ENCODE data around the gene NEK10.
"Not testable (repeated sequence)": the region's sequence is repeated elsewhere in the genome, so short reads cannot be mapped to it uniquely, and the experiment has no call there.

Gene NEK10, protein sequence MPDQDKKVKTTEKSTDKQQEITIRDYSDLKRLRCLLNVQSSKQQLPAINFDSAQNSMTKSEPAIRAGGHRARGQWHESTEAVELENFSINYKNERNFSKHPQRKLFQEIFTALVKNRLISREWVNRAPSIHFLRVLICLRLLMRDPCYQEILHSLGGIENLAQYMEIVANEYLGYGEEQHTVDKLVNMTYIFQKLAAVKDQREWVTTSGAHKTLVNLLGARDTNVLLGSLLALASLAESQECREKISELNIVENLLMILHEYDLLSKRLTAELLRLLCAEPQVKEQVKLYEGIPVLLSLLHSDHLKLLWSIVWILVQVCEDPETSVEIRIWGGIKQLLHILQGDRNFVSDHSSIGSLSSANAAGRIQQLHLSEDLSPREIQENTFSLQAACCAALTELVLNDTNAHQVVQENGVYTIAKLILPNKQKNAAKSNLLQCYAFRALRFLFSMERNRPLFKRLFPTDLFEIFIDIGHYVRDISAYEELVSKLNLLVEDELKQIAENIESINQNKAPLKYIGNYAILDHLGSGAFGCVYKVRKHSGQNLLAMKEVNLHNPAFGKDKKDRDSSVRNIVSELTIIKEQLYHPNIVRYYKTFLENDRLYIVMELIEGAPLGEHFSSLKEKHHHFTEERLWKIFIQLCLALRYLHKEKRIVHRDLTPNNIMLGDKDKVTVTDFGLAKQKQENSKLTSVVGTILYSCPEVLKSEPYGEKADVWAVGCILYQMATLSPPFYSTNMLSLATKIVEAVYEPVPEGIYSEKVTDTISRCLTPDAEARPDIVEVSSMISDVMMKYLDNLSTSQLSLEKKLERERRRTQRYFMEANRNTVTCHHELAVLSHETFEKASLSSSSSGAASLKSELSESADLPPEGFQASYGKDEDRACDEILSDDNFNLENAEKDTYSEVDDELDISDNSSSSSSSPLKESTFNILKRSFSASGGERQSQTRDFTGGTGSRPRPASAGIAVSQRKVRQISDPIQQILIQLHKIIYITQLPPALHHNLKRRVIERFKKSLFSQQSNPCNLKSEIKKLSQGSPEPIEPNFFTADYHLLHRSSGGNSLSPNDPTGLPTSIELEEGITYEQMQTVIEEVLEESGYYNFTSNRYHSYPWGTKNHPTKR

DNA sequence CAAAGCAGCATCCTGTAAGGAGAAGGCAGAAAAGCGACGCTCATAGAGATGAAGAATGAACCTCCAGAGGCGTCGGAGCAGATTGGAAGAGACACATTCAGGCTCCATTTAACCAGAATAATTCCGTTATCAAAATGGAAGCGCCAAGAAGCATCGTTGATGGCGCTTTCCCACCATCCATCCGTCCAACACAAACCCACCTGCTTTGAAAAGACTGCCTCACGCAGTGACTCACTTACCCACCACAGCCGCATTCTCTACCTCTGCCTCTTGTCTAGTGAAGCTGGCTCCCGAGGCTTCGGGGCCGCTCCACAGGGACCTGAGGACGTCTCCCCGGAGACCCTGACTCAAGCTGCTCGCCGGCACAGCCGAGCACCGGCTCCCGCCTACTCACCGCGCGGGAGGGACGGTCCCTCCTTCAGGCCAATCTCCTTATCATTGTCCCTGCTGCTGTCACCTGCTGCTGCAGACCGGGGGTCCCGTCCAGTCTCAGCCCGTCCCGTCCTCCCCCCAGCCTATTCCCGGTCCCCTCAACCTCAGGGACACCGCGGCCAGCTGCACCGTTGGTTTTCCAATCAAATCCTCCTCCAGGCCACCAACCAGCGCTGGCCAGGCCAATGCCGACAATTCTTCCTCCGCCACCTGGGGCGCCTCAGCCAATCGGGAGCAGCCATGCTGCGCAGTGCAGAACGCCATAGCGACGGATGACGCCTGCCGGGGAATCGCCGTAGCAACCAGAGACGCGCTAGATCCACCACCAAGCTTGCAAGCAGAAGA lies at the start of gene NEK10:
Gene NEK10 (minus strand): TSS at position 553 of the 777 bp plus-strand sequence. CDS start 16,501 bp downstream, outside the sequence.
- DNase-seq = peak; percentile 92

DNA sequence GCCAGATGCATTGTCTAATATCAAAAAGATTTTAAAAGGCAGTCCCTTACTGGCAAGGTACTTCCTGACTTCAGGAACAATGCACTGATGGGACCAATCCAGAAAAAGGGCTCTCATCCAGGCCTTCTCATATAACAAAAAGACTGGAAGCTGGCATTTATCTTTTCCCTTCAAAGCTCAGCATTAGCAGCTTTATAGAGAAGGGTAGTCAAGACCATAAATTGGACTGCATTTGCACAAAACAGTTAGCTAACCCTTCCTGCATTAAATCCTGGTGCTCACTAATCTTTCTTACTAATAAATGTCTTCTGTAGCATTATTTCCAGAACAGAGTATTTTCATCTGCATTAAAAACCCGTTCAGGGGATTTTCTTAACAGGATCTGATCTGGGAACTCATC lies 46.0 kb upstream of the NEK10 start:
- DNase-seq = no peak

- DNase-seq = no peak
Observed at GRCh38 chr3:27392950-27393679, 23.9 kb upstream of the NEK10 start.

- not testable (repeated sequence) for DNase-seq
Observed at GRCh38 chr3:27392414-27392813, 23.2 kb upstream of the NEK10 start.

GRCh38 chr3:27391796-27392195 lies 22.6 kb upstream of the NEK10 start:
- no peak for DNase-seq

DNA sequence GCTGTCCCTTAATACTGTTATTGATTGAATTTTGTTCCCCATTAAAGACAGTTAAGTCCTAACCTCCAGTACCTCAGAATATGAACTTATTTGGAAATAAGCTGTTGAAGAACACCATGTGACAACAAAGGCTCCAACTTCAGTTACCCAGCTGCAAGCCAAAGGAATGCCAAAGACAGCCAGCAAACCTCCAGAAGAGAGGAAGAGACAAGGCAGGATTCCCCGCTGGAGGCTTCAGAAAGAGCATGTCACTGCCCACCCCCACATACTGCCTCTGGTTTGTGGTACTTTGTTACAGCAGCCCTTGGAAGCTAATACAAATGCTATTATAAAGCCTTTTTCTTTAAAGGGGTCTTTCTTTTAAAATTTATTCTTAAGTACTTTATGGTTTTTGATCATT lies 18.4 kb upstream of the NEK10 start:
- DNase-seq = no peak

DNA sequence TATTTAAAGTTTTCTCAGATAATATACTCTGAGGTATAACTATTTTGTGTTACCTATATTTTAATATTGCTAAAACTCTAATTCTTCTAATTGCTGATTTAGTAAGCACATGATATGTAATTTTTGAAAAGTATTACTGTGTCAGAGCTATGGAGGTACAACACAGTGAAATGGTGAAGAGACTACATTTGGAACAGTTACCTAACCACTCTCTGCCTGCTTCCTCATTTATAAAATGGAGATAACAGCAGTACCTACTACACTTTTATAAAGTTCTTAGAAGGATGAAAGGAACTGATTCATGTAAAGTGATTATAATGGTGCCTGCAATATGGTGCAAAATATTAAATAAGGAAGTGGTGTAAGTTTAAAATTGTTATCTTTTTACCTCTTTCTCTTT lies 16.3 kb upstream of the NEK10 start:
- no peak for DNase-seq

DNA sequence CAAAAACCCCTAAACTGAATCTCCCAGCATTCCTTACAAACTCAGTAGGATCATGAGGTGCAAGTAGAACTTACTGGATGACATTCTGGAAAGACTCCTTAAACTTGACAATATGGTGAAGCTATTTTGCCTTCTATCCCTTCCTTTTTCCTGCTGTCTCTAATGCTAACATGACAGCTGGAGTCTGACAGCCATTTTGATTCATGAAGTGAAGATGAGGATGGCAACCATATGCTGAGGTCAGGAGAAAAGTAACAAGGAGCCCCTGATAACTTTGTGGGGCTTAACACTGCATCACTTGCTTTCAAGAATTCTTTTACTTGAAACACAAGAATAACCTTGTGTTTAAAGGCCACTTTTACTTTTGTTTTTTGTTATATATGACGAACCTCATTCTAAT lies 15.0 kb upstream of the NEK10 start:
- DNase-seq = no peak

- DNase-seq = no peak
Observed at GRCh38 chr3:27380433-27381357, 11.5 kb upstream of the NEK10 start.

DNA sequence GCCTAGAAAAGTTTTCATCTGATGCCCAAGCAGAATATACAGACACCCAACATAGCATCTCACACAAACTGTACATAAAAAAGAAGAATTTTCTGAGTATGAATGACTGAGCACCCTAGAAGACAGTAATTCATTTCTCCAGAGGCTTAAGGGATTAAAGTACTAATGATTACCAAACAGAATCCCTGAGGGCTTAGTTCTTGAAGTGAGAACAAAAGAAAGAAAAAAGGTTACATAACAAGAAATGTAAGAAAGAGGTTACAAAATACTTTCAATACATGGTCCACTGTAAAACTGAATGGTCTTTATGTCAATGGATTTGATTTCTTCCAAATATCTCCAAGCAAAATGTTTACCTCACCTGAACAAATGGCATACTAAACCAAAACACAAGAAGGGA lies 9.1 kb upstream of the NEK10 start:
- DNase-seq = no peak

GRCh38 chr3:27376109-27376772 lies 7.1 kb upstream of the NEK10 start:
- DNase-seq = no peak

- no peak for DNase-seq
Observed at GRCh38 chr3:27366062-27366591, 3.1 kb downstream of the NEK10 start.

DNA sequence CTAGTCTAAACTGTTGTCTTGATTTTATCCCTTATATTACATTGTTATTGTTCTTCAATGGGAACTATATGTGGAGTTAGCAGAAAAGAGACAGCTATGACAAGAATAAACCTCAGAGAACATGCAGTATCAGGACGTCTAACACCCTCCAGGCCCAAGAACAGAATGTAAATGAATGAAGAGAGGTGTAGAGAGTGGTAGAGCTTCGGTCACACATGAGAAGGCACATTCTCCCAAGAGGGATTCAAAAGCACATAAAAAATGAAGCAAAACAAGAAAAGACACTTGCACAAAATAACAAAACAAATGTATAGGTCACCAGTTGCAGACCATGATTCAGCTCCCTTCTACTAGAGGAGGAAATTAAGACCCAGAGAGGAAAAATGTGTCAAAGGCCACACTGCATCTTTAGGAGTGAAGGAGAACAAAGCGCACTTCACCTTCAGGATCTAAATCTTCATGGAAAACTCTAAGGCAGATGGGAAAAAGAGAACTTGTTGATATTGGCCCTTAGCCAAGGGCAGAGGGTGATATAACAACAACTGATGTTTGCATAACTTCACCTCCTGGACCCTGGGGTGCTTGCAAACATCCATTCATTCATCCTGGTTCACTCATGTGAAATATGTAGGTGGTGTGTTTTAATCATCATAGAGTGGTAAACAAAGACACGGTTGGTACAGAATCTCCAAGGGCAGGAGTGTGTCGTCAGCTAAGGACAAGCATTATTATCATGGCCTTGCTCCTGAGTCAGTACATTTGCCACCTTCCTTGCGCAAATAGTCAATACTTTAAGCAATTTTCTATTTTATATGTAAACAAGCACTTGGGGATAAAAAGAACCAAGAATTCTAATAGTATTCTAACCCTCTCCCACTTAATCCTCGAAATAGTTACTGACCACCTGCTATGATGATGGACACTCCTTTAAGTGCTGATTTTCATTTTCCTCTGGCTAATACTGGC lies 8.8 kb downstream of the NEK10 start:
- peak; percentile 85 for DNase-seq

DNA sequence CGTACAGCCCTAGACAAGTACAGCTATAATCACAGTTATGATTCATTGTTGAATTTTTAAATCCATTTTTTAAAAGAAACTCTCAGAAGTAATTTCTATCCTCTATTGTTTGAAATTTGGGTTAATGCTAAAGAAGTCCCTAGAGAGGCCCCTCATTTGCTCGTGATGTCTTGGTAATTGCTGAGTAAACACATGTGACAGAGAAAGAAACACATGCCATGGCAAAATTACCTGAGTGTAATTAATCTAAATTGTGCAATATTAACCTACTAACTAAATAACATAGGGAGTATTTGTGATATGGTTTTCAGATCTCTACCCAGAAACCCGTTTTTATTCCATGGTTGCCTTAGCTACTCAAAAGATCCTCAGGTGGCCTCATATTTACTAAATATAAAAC lies 10.8 kb downstream of the NEK10 start:
- DNase-seq = no peak

- DNase-seq = peak; percentile 18
Observed at GRCh38 chr3:27357665-27358258, 11.4 kb downstream of the NEK10 start.

DNA sequence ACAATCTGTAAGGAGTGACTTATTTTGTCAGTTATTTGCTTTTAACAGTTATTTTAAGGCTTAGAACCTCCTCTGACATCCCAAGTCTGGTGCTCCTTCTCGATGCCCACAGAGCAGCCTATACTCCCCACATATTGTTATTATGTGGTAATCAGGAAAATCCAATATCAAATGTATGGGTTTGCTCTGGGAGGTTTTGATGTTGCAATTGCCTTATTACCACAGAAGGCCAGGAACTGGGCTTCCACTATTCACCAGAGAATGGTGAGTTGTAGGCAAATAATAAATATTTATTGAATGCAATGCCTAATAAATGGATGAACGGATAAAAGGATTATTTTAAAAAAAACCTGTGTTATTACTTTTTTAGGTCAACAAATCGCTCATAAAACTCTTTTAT lies 12.2 kb downstream of the NEK10 start:
- DNase-seq = no peak

DNA sequence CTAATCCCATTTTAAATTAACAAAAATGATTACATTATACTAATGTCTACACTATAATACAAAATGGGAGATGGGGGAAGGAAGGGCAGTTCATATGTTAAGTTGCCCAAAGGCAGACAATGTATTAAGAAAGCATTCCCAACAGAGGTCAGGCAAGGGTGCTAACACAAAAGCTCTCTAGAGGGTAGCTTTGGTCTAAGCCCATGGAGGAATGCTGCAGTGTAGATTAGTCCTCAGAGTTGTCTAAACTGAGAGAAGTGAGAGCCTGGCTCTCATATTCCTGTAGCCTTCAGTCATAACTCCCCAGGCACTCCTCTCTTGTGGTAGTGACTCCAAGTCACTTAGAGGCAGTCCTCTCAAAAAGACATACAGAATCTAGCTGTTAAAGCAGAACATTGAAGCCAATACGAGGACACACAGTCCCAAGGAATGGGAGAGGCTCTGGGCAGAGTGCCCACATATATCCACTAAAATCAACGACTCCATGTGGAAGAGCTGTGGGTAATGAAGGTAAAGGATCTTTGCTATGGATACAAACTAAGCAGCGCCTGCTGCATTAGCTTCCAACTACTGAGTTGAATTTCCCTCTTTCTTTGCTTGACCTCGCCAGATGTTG lies 14.5 kb downstream of the NEK10 start:
- DNase-seq = no peak

DNA sequence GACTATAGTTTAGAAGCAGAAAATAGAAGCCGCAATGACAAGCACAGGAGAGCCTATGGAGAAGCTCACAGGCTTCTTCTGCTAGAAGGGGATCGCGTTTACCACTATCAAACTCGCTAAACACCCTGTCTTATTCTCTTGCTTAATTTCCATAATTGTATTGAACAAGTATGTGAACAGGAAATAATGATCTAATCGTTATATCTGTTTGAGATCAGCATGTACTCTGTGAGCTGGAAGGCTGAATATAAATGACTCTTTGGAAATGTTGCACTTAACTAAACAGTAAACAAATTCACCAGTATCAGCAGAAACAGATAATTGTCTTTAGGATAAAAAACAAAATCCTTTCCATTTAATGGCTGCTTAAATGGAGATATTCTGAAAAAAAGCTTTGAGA lies 15.0 kb downstream of the NEK10 start:
- DNase-seq = no peak
